Measurements from ENCODE around the gene P3H3.
"Not testable (repeated sequence)": the region's sequence is repeated elsewhere in the genome, so short reads cannot be mapped to it uniquely, and the experiment has no call there.

Gene P3H3

GRCh38 chr12:6849427-6849826 is 21.2 kb downstream of the P3H3 start:
- DNase-seq, result no peak

- DNase-seq, result no peak
Observed at GRCh38 chr12:6849976-6850560, 21.9 kb downstream of the P3H3 start.

GRCh38 chr12:6850796-6851152 is 22.6 kb downstream of the P3H3 start:
- DNase-seq, result no peak

DNA sequence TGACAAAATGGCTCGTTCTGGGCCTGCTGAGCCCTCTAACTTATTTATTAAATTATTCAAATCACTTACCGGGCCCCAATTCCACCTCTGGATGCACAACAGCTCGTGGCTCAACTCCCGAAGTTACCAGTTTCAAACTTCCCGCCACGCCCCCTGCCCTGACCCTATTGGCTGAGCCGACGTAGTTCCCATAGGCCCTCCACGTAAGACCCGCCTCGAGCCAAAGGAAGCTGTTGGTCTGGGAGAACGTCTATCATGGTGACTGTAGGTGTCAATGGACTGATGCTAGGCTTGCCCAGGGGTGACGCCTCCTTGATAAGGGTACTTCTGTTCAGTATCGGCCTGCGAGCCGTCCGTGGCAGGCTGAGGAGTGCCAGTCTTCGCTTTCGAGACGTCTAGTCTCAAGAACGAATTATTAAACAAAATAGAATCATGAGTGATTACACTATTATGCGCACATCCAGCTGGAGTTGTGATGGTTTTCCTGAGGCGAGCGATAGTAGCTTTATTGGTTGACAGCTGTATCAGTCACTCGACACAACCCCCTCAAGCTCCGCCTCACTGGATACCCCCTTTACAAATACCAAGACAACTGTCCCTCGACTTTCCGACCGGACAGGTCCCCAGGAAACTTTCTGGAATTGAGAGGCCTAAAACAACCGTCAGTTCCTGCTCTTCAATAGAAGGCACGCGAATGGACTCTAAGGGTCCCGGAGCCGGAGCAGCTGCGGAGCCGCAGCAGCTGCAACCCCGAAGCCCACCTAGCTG is 23.1 kb downstream of the P3H3 start, which contains the start of gene CDCA3:
TSS of gene CDCA3 (minus strand) at position 134 of the 768 bp plus-strand sequence. CDS start 334 bp downstream, outside the sequence.
- DNase-seq, result peak; percentile 95 to 98

DNA sequence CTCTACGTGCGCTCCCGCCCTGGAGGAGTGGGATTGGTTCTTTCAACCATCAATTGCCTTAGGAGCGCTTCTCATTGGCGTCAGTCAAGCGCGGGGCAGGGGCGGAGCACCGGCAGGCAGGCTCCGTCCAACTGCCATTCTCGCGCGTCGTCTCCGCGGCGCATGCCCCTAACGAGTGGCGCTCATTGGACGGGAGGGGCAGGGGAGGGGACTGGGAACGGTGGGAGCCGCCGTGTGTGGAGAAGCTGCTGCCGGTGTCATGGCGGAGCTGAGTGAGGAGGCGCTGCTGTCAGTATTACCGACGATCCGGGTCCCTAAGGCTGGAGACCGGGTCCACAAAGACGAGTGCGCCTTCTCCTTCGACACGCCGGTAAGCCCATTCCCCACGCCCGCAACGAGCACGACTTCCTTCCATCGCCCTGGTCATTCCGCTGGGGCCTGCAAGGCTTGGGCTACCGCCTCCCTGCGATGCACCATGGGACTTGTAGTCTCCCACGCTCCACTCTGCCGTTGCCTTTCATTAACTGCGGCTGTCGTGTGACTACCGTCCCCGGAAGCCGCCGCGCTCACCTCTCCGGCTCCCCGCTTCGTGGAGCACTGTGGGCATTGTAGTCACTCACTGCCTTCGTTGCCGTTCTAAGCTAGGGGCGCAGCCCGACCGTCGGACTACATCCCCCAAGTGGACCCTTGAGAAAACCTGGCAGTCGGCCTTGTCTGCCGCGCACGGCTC is 23.9 kb downstream of the P3H3 start, which contains the start of gene USP5:
TSS of gene USP5 (plus strand) at position 230 of the 730 bp plus-strand sequence. CDS start at position 260, 30 bp downstream.
- peak; percentile 99 to 100 for DNase-seq

DNA sequence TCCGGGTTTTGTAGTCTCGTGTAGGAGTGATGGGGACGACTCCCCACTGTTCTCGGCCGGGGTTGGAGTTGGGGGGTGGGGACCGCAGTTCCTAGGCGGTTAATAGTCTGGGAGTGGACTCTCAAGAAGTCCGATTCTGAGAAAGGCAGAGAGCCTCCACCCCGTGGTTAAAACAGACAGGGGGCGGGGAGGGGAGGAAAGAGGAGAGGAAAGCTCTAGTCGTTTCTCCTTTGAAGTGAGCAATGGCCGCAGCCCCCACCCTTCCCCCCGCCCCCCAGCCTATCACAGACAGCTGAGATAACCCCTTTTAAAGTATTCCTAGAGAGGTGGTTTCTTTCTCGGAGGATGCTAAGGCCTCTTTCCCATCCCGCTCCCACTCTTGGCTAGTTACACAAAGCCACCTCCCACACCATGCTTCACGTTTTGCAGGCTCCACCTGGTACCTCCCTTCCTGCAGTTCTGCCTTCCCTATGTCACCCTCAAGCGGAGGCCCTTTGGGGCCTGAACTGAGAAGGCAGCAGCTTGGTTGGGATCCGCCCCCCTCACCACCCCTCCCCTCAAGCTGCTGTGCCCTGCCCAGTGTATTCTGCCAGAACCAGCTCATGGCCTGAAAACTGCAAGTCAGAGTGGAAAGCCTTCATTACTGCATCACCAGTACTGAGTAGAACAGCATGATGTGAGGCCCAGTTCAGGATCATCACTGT is 24.6 kb downstream of the P3H3 start:
- DNase-seq, result peak; percentile 12 to 37

DNA sequence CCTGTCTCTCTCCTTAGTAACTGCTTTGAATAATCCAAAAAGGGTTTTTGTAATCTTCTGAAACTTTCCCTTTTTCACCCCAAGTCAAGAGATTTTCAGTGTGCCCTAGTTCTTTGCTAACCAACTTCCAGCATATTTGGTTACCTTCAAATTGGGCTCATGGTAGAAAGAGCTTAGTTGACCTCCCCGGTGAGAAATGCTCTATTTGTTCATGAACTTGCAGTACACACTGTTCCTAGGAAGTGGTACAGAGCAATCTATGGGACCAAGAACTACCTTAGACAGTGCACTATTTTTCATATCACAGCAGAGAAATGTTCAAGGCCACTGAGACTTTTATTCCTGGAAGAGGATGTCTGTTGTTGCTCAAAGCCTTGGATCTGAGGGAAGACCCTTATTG is 25.4 kb downstream of the P3H3 start:
- DNase-seq, result no peak

DNA sequence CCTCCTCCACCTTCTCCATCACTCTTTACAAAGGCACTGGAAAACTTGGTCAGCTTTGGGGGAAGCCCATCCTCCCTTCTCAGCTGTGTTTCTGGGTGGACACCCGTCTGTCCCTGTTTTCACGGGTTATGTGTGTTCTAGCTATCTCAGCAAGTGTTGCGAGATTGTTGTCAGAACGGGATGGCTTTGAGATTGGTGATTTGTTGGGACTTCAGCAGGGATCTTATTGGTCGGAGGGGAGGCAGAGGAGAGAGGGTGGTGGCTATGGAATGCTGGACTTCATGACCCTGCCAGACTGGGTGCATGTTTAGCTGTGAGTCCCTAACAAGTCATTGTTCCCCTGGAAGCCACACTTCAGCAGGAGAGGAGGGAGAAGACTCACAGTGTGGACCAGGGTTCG is 25.8 kb downstream of the P3H3 start:
- no peak for DNase-seq

DNA sequence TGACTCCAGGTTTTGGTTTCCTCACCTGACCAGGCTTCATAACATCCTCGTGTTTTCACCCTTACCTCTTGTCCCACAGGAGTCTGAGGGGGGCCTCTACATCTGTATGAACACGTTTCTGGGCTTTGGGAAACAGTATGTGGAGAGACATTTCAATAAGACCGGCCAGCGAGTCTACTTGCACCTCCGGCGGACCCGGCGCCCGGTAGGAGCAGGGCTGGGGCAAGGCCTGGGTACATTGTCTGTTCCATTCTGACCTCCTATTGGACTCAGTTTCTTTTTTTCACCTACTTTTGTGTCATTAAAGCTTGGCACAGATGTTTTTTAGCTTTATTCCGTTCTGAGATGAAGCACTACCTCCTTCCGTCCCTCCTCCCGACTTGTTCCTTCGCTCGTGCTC is 27.1 kb downstream of the P3H3 start:
- no peak for DNase-seq

- DNase-seq, result no peak
Observed at GRCh38 chr12:6858799-6859198, 30.6 kb downstream of the P3H3 start.

- no peak for DNase-seq
Observed at GRCh38 chr12:6860116-6860515, 31.9 kb downstream of the P3H3 start.

- no peak for DNase-seq
Observed at GRCh38 chr12:6860942-6861341, 32.7 kb downstream of the P3H3 start.

DNA sequence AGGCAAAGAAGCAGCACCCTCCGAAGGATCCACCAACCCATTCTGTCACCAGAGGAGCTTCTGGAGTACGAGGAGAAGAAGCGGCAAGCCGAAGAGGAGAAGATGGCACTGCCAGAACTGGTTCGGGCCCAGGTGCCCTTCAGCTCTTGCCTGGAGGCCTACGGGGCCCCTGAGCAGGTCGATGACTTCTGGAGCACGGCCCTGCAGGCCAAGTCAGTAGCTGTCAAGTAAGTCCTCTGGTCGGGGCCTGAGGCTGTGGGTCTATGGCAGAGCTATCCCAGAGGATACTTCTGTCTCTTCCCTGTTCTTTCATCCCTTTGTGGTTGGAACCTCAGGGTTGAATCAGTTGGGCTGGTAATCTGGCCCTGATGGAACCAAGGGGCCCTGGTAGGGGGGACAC is 33.2 kb downstream of the P3H3 start:
- no peak for DNase-seq

DNA sequence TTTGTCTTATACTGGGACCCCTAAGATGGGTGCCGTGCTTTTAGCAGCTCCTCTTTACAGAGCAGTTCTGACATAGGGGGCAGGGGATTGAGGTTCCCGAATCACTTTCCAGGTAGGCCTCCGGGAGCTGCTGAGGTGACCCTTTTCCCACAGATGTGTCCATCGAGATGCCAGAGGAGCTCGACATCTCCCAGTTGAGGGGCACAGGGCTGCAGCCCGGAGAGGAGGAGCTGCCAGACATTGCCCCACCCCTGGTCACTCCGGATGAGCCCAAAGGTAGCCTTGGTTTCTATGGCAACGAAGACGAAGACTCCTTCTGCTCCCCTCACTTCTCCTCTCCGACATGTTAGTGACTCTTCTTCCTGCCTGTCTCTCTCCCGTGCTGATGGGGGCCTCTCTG is 34.8 kb downstream of the P3H3 start:
- DNase-seq, result no peak

- DNase-seq, result no peak
Observed at GRCh38 chr12:6863586-6864321, 35.5 kb downstream of the P3H3 start.

DNA sequence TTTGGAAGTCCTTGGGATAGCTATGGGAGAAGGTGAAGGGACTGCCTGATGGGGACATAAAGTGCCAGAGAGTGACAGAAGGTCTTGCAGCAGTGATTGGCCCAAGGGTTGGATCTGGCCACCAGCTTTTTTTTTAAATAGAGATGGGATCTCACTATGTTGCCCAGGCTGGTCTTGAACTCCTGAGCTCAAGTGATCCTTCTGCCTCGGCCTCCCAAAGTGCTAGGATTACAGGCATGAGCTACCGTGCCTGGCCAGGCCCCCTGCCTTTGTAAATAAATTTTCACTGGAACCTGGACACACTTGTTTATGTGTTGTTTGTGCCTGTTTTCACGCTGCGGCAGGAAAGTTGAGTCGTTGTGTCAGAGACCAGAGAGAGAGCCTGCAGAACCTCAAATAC is 37.1 kb downstream of the P3H3 start:
- DNase-seq, result not testable (repeated sequence)

- no peak for DNase-seq
Observed at GRCh38 chr12:6866163-6866919, 38.1 kb downstream of the P3H3 start.

DNA sequence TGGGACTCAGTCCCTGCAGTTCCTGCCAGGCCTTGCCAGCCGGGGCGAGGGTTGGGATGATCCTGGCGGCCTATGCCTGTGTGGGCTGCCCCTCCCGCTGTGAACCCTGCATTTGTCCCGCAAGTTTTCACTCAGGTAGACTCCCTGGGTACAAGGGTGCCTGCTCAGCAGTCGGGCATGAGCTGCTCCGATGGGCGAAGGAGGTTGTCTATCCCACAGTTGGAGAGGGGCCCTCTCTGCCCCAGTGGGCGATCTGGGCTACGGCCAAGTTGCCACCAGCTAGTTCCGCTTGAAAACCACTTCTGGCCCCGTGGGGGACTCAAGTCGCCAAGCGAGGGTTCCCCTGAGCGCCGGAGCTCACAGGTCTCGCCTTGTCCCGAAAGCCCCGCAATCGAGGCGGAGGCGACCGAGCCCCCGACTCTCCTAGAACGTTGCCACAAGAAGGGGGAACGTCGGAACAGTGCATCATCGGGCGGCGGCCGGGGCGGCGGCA is 38.8 kb downstream of the P3H3 start:
- no peak for DNase-seq

DNA sequence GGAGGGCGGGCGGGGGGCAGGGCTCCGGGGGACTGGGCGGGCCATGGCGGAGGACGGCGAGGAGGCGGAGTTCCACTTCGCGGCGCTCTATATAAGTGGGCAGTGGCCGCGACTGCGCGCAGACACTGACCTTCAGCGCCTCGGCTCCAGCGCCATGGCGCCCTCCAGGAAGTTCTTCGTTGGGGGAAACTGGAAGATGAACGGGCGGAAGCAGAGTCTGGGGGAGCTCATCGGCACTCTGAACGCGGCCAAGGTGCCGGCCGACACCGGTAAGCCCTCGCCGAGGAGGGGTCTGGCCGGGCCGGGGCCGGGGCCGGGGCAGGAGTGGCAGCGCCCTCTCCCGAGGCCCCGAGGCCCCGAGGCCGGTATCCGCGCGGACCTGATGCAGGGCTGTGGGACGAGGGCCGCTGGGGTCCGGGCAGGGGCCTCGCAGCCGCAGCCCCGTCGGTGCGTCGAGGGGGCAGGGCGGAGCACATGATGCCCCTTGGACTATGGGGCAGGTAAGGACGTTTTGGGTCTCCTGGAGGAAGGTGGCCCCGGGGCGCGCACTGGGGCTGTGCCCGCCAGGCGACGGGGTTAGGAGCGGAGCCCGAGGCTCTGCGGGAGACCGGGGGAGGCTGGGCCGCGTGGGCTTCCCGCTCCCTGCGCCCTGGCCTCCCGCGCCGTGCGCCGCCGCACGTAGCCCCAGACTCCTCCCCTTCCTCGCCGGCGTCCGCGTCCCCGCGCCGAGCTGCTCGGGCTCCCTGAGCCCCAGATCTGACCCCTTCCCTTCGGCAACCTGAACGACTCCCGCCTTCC is 39.4 kb downstream of the P3H3 start, which contains the start of gene TPI1:
TSS of gene TPI1 (plus strand) at position 119 of the 798 bp plus-strand sequence. CDS start at position 155, 36 bp downstream.
- peak; percentile 69 to 82 for DNase-seq

Data from NCI-H2081 (cell line).